ENCODE results near the gene PEG3. TPM values are rescaled to one million over a fixed set of nuclear protein-coding genes. Genes with fewer than 3 reads are reported as not detected.

PEG3 gene
- total RNA-seq, 1 donor from 2014 or later = not detected

- Histone ChIP-seq H3K4me3 (ENCODE audit: insufficient read depth, low read depth, low read length) (peak overlapping the region; percentile 48), H4K20me1 (ENCODE audit: insufficient read depth, low read length) (no peaks in the 10 kb centered on the region), H3K79me2 (ENCODE audit: insufficient read depth, low read length) (no peaks in the 10 kb centered on the region), H3K4me1 (ENCODE audit: insufficient read depth, low read length) (no peaks in the 10 kb centered on the region), H2AFZ (ENCODE audit: low read depth, low read length) (peak overlapping the region; percentile 66), H3K36me3 (ENCODE audit: insufficient read depth, low read length) (no peaks in the 10 kb centered on the region), H3K9ac (ENCODE audit: low read length) (peak overlapping the region; percentile 38), H3K27ac (ENCODE audit: low read depth, low read length) (no peak overlapping the region), H3K4me2 (ENCODE audit: low read length) (peak overlapping the region; percentile 69), H3K27me3 (ENCODE audit: insufficient read depth, low read length) (no peaks in the 10 kb centered on the region), H3K9me3 (ENCODE audit: insufficient read depth, low read depth, low read length) (peaks cover 9% of the 10 kb centered on the region)
- no peak for FAIRE-seq
- Mint-ChIP-seq H3K4me3 (ENCODE audit: unreplicated experiment) (no peak overlapping the region), H3K9me3 (ENCODE audit: unreplicated experiment) (peaks cover 21% of the 10 kb centered on the region), H3K27ac (ENCODE audit: unreplicated experiment) (no peak overlapping the region), H3K36me3 (ENCODE audit: low read depth, unreplicated experiment) (no peaks in the 10 kb centered on the region), H3K27me3 (ENCODE audit: low read depth, unreplicated experiment) (no peaks in the 10 kb centered on the region), H3K4me1 (ENCODE audit: low read depth, unreplicated experiment) (no peaks in the 10 kb centered on the region)
- TF ChIP-seq EZH2 (IDR thresholded peaks at IDR 0.05; ENCODE audit: insufficient read depth, low read length) = no peak
- no peak for DNase-seq (ENCODE audit: low read depth)
Measured at GRCh38 chr19:56838024-56838908, 2.3 kb downstream of the PEG3 start.

- Mint-ChIP-seq H3K4me3 (ENCODE audit: unreplicated experiment) (no peak overlapping the region), H3K9me3 (ENCODE audit: unreplicated experiment) (peaks cover 21% of the 10 kb centered on the region), H3K27ac (ENCODE audit: unreplicated experiment) (no peak overlapping the region), H3K27me3 (ENCODE audit: low read depth, unreplicated experiment) (no peaks in the 10 kb centered on the region), H3K4me1 (ENCODE audit: low read depth, unreplicated experiment) (no peaks in the 10 kb centered on the region), H3K36me3 (ENCODE audit: low read depth, unreplicated experiment) (no peaks in the 10 kb centered on the region)
- Histone ChIP-seq H3K9me3 (ENCODE audit: insufficient read depth, low read depth, low read length) (peaks cover 9% of the 10 kb centered on the region), H3K9ac (ENCODE audit: low read length) (no peak overlapping the region), H3K79me2 (ENCODE audit: insufficient read depth, low read length) (no peaks in the 10 kb centered on the region), H3K4me3 (ENCODE audit: insufficient read depth, low read depth, low read length) (no peak overlapping the region), H3K4me1 (ENCODE audit: insufficient read depth, low read length) (no peaks in the 10 kb centered on the region), H4K20me1 (ENCODE audit: insufficient read depth, low read length) (no peaks in the 10 kb centered on the region), H3K4me2 (ENCODE audit: low read length) (peak overlapping the region; percentile 69), H3K27me3 (ENCODE audit: insufficient read depth, low read length) (no peaks in the 10 kb centered on the region), H3K36me3 (ENCODE audit: insufficient read depth, low read length) (no peaks in the 10 kb centered on the region), H3K27ac (ENCODE audit: low read depth, low read length) (no peak overlapping the region), H2AFZ (ENCODE audit: low read depth, low read length) (peak overlapping the region; percentile 56)
- no peak for DNase-seq (ENCODE audit: low read depth)
- FAIRE-seq = no peak
- TF ChIP-seq EZH2 (IDR thresholded peaks at IDR 0.05; ENCODE audit: insufficient read depth, low read length) (no peak), CTCF (IDR thresholded peaks at IDR 0.05; ENCODE audit: insufficient read depth, low read depth, low read length) (peak; percentile 15)
Measured at GRCh38 chr19:56837492-56838023, 3.0 kb downstream of the PEG3 start.

- Histone ChIP-seq H3K27ac (ENCODE audit: low read depth, low read length) (no peak overlapping the region), H3K27me3 (ENCODE audit: insufficient read depth, low read length) (no peaks in the 10 kb centered on the region), H3K4me3 (ENCODE audit: insufficient read depth, low read depth, low read length) (no peak overlapping the region), H3K79me2 (ENCODE audit: insufficient read depth, low read length) (no peaks in the 10 kb centered on the region), H3K9ac (ENCODE audit: low read length) (no peak overlapping the region), H3K4me1 (ENCODE audit: insufficient read depth, low read length) (no peaks in the 10 kb centered on the region), H3K4me2 (ENCODE audit: low read length) (peak overlapping the region; percentile 69), H3K36me3 (ENCODE audit: insufficient read depth, low read length) (no peaks in the 10 kb centered on the region), H4K20me1 (ENCODE audit: insufficient read depth, low read length) (no peaks in the 10 kb centered on the region), H3K9me3 (ENCODE audit: insufficient read depth, low read depth, low read length) (peaks cover 9% of the 10 kb centered on the region), H2AFZ (ENCODE audit: low read depth, low read length) (no peak overlapping the region)
- DNase-seq (ENCODE audit: low read depth) (no peak), FAIRE-seq (no peak)
- TF ChIP-seq EZH2 (IDR thresholded peaks at IDR 0.05; ENCODE audit: insufficient read depth, low read length) (no peak), CTCF (IDR thresholded peaks at IDR 0.05; ENCODE audit: insufficient read depth, low read depth, low read length) (no peak)
- Mint-ChIP-seq H3K27ac (ENCODE audit: unreplicated experiment) (no peak overlapping the region), H3K9me3 (ENCODE audit: unreplicated experiment) (peaks cover 25% of the 10 kb centered on the region), H3K36me3 (ENCODE audit: low read depth, unreplicated experiment) (no peaks in the 10 kb centered on the region), H3K27me3 (ENCODE audit: low read depth, unreplicated experiment) (no peaks in the 10 kb centered on the region), H3K4me3 (ENCODE audit: unreplicated experiment) (no peak overlapping the region), H3K4me1 (ENCODE audit: low read depth, unreplicated experiment) (no peaks in the 10 kb centered on the region)
Measured at GRCh38 chr19:56837004-56837403, 3.5 kb downstream of the PEG3 start.

Measured in astrocyte (in vitro differentiated cells and primary cell).